GM12878 (cell line): ENCODE data around the gene ADA. TPM values are rescaled to one million over a fixed set of nuclear protein-coding genes. Genes with fewer than 3 reads are reported as not detected.

Source experiments
- ATAC-seq: fragments of 200-7000 bp; cut with Tn5 transposase; 3 replicates; pipeline ENCODE4 v1.9.1; 2020; ENCODE audit warnings: mild to moderate bottlenecking, moderate library complexity
- BruUV-seq: library from RNA; stranded (reverse); fragments of 400-500 nt; replicated peaks from 2 replicates; lab custom pipeline; 2021; lab: Mats Ljungman, UMichigan
- CTCF ChIA-PET: fragments of 300-600 bp; sonication (Branson Sonifier 250); formaldehyde crosslinking; extraction: SDS; loops from one replicate; lab custom pipeline; 2021; ENCODE audit warnings: inconsistent platforms; lab: Yijun Ruan, JAX
- POLR2A ChIA-PET: fragments of 350-600 bp; formaldehyde crosslinking; extraction: SDS; loops from one replicate; lab custom pipeline; 2021; ENCODE audit warnings: inconsistent platforms; lab: Charles Lee
- RAD21 ChIA-PET: fragments of 300-600 bp; sonication (Branson Sonifier 250); formaldehyde crosslinking; loops from one replicate; lab custom pipeline; 2023; ENCODE audit warnings: antibody characterized with exemption; ENCODE audit not compliant: unreplicated experiment; lab: Charles Lee
- SMC1A ChIA-PET: fragments of 300-600 bp; sonication (Branson Sonifier 250); formaldehyde crosslinking; loops from one replicate; lab custom pipeline; 2023; ENCODE audit not compliant: unreplicated experiment, uncharacterized antibody; lab: Charles Lee
- DNase-seq: peaks from one replicate; pipeline ENCODE4 v3.0.0-alpha.2; 2011; ENCODE audit warnings: low read depth, low spot score
- FAIRE-seq: peaks from 3 replicates; lab custom pipeline; 2011; peaks lifted over from hg19 to GRCh38; lab: Jason Lieb, UNC
- H2AFZ ChIP-seq: 2 replicates; pipeline ENCODE4 v1.6.0; 2011; ENCODE audit warnings: low read depth, low read length, control low read depth; ENCODE audit not compliant: control insufficient read depth
- H3K27ac ChIP-seq: 2 replicates; pipeline ENCODE4 v1.5.1; 2011; ENCODE audit warnings: control low read depth; ENCODE audit not compliant: control insufficient read depth, insufficient read depth
- H3K27me3 ChIP-seq, 2 experiments: replicated peaks in 1 of 2; 2 replicates each; pipeline versions ENCODE4 v1.6.0 to v1.6.1; 2011; ENCODE audit warnings: low read length in 1 of 2; ENCODE audit not compliant: control insufficient read depth in 2 of 2, insufficient read depth in 2 of 2
- H3K36me3 ChIP-seq, 2 experiments: 2 replicates each; pipeline ENCODE4 v1.5.1; 2011; ENCODE audit warnings: low read length in 1 of 2; ENCODE audit not compliant: control insufficient read depth in 2 of 2, insufficient read depth in 2 of 2
- H3K4me1 ChIP-seq: 2 replicates; pipeline ENCODE4 v1.6.1; 2011; ENCODE audit warnings: mild to moderate bottlenecking, low read length, moderate library complexity, mixed read lengths; ENCODE audit not compliant: control insufficient read depth, insufficient read depth
- H3K4me2 ChIP-seq: 2 replicates; pipeline ENCODE4 v1.6.0; 2011; ENCODE audit warnings: control low read depth; ENCODE audit not compliant: control insufficient read depth, insufficient read depth
- H3K4me3 ChIP-seq: fragments of 200-600 bp; sonication (generic); 2 replicates; pipeline ENCODE4 v1.5.1; 2016
- H3K79me2 ChIP-seq: 2 replicates; pipeline ENCODE4 v1.6.0; 2011; ENCODE audit warnings: low read length; ENCODE audit not compliant: control insufficient read depth, insufficient read depth
- H3K9ac ChIP-seq: 2 replicates; pipeline ENCODE4 v1.8.0; 2011; ENCODE audit warnings: low read length, control low read depth, mixed read lengths; ENCODE audit not compliant: control insufficient read depth, insufficient read depth
- H3K9me3 ChIP-seq: replicated peaks from 3 replicates; pipeline ENCODE4 v1.5.1; 2011; ENCODE audit warnings: mild to moderate bottlenecking, low read length; ENCODE audit not compliant: control insufficient read depth, insufficient read depth
- H4K20me1 ChIP-seq: 2 replicates; pipeline ENCODE4 v1.6.0; 2011; ENCODE audit not compliant: control insufficient read depth, insufficient read depth
- ATF7 ChIP-seq: fragments of 450-650 bp; IDR thresholded peaks from 2 replicates; pipeline ENCODE4 v1.6.1; 2016; ENCODE audit warnings: low read depth, mild to moderate bottlenecking
- CBX5 ChIP-seq: sonication (generic); IDR thresholded peaks from 2 replicates; pipeline ENCODE4 v1.6.1; 2016; ENCODE audit warnings: low read depth, moderate library complexity, mild to moderate bottlenecking, inconsistent platforms
- CREB1 ChIP-seq: IDR thresholded peaks from 2 replicates; pipeline ENCODE4 v1.6.1; 2012; ENCODE audit warnings: low read depth, mild to moderate bottlenecking, inconsistent platforms
- GABPA ChIP-seq: IDR thresholded peaks from 2 replicates; pipeline ENCODE4 v1.6.1; 2014; ENCODE audit warnings: antibody characterized with exemption, low read depth, mild to moderate bottlenecking, inconsistent platforms
- IKZF1 ChIP-seq: fragments of 450-650 bp; conservative IDR thresholded peaks from 2 replicates; pipeline ENCODE4 v1.6.1; 2017; ENCODE audit warnings: antibody characterized with exemption, mild to moderate bottlenecking
- JUNB ChIP-seq: IDR thresholded peaks from 2 replicates; pipeline ENCODE4 v1.6.1; 2016; ENCODE audit warnings: antibody characterized with exemption, mild to moderate bottlenecking
- JUND ChIP-seq: IDR thresholded peaks from 2 replicates; pipeline ENCODE4 v1.6.1; 2012; ENCODE audit warnings: low read depth, mild to moderate bottlenecking, low read length, improper control_type of control experiment, moderate library complexity
- MEF2B ChIP-seq: fragments of 450-650 bp; IDR thresholded peaks from 2 replicates; pipeline ENCODE4 v1.6.1; 2018; ENCODE audit warnings: mild to moderate bottlenecking, moderate library complexity; ENCODE audit not compliant: partially characterized antibody, poor library complexity, severe bottlenecking
- MYC ChIP-seq: IDR thresholded peaks from 2 replicates; pipeline ENCODE4 v1.6.1; 2011; ENCODE audit warnings: mild to moderate bottlenecking, low read length, moderate library complexity, inconsistent platforms; ENCODE audit not compliant: insufficient read depth, insufficient replicate concordance, insufficient read length, severe bottlenecking
- NRF1 ChIP-seq: conservative IDR thresholded peaks from 2 replicates; pipeline ENCODE4 v1.6.1; 2011; ENCODE audit warnings: mild to moderate bottlenecking, low read depth, low read length, improper control_type of control experiment
- POLR2AphosphoS2 ChIP-seq: IDR thresholded peaks from 2 replicates; pipeline ENCODE4 v1.6.1; 2011; ENCODE audit warnings: low read depth, mild to moderate bottlenecking, low read length, improper control_type of control experiment, moderate library complexity
- STAT3 ChIP-seq: IDR thresholded peaks from 2 replicates; pipeline ENCODE4 v1.6.1; 2011; ENCODE audit warnings: low read depth, low read length, improper control_type of control experiment
- ZNF274 ChIP-seq: IDR thresholded peaks from one replicate; pipeline ENCODE4 v1.8.0; 2011; ENCODE audit not compliant: insufficient read length, insufficient read depth
- ZNF622 ChIP-seq: fragments of 450-650 bp; IDR thresholded peaks from 2 replicates; pipeline ENCODE4 v1.6.1; 2017; ENCODE audit warnings: mild to moderate bottlenecking, inconsistent platforms
- WGBS: methylation state at CpG from one replicate; pipeline ENCODE4 v1.1.6; 2016; ENCODE audit warnings: low lambda C conversion rate; ENCODE audit not compliant: insufficient replicate concordance, insufficient coverage; ENCODE audit errors: missing lambda C conversion rate; 5-methylcytosine and 5-hydroxymethylcytosine counted together
- in situ Hi-C: fragments of 300-500 bp; cut with MboI; formaldehyde crosslinking; loops from 9 replicates; pipeline ENCODE4 v1.14.3; 2018; ENCODE audit warnings: mixed read lengths
- intact Hi-C: fragments of 100-400 bp; cut with micrococcal nuclease; formaldehyde crosslinking; loops from one replicate; pipeline ENCODE4 v1.14.2; 2022; ENCODE audit not compliant: unreplicated experiment
- polyA plus RNA-seq, 11 experiments: library from polyadenylated mRNA; depleted of rRNA in 4 of 11; unstranded in 6 of 11; stranded (reverse) in 5 of 11; fragments of >200 nt; fragmentation: Nextera tagmentation in 4 of 11; fragmentation: Illumina TruSeq in 1 of 11; extraction: Ambion mirVana in 4 of 11; extraction: Trizol in 1 of 11; gene quantifications; 1 replicate in 1 of 11; 2 replicates in 10 of 11; pipeline versions ENCODE4 v1.2.1 to v1.2.3, GENCODE V29; 2011 to 2016; ENCODE audit warnings: inconsistent platforms in 2 of 11, missing spikeins in 2 of 11, low read depth in 1 of 11
- total RNA-seq, 4 experiments: library from RNA; depleted of rRNA in 3 of 4; stranded (reverse); fragments of >200 nt in 3 of 4; fragmentation: Illumina TruSeq in 1 of 4; extraction: Trizol in 1 of 4; gene quantifications; 2 replicates each; pipeline versions ENCODE4 v1.2.1 to v1.2.3, GENCODE V29; 2013 to 2021
- TF ChIP-seq, protein P1 (sequence below): fragments of 450-650 bp; conservative IDR thresholded peaks from 2 replicates; pipeline ENCODE4 v1.6.1; 2017; ENCODE audit warnings: mild to moderate bottlenecking, moderate library complexity
- TF ChIP-seq, protein P2 (sequence below): fragments of 450-650 bp; IDR thresholded peaks from 2 replicates; pipeline ENCODE4 v1.6.1; 2016; ENCODE audit warnings: mild to moderate bottlenecking

Gene ADA
- total and polyA plus RNA-seq, 10 of the 15 experiments (the other 5 are each of a cell fraction or from before 2014, with no cell fraction given): 40.9 to 217 (median 90.8) TPM

DNA sequence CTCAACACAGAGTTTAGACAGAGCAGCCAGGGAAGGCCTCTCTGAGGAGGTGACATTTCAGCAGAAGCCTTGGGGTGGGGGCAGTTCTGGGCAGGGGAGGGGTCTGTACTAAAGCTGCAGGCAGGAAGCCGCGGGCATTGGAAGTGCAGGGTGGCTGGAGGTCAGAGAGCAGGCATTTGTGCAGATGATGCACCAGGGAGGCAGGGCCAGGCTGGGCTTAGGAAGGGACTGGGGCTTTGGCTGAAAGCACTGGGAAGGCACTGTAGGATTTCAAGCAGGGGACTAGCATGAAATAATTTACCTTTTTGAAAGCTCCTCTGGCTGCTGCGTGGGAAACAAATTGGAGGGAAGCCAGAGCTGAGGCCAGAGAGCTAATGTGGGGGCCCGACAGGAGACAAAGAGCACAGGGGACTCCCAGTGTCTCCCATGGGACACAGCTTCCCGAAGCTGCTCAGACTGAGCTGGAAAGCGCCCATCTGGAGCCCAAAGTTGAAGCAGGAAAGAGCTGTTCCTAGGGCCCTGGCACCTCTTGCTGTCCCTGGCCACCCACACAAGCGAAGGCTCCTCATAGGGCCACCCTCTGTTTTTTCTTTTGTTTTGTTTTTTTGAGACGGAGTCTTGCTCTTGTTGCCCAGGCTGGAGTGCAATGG lies 19.3 kb downstream of the ADA start:
- CTCF ChIA-PET: interaction anchor here (1.0 to 2.2 kb wide), 2 partner anchors 51 to 56 kb away, joined by 3 to 17 read pairs; no protein-coding TSS in a partner anchor
- POLR2A ChIA-PET: interaction anchor here (1.2 kb wide), 1 partner anchor 9 kb away, joined by 3 read pairs; no protein-coding TSS in a partner anchor

DNA sequence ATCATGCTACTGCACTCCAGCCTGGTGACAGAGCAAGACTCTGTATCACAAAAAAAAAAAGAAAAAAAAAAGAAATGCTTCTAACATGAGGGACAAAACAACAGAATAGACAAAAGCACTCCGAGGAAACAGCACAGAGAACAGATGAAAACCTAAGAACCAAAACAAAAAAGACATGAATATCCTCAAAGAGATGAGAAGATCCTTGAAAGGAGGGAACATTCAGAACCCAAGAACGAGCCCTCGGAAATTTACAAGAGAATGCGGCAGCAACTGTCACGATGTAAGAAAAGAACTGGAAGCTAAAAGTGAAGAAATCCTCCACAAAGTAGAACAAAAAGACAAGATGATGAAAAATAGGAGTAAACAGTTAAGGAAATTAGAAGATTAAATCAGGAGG lies 21.2 kb downstream of the ADA start:
- ChIA-PET CTCF (no interaction called here), POLR2A (no interaction called here), RAD21 (no interaction called here), SMC1A (interaction anchor here (8.1 kb wide), 1 partner anchor 53 kb away, joined by 46 read pairs; no protein-coding TSS in a partner anchor)
- DNase-seq (no peak), FAIRE-seq (no peak), ATAC-seq (no peak)
- Histone ChIP-seq H3K27me3 (no peaks in the 10 kb centered on the region), H3K79me2 (no peaks in the 10 kb centered on the region), H3K36me3 (peaks cover 7 to 15% of the 10 kb centered on the region in 2 experiments), H3K9me3 (no peaks in the 10 kb centered on the region; the same call in 2 of the 3 replicates), H3K9ac (no peak overlapping the region), H3K4me1 (no peaks in the 10 kb centered on the region), H4K20me1 (no peaks in the 10 kb centered on the region), H2AFZ (no peak overlapping the region), H3K27ac (no peak overlapping the region), H3K4me2 (no peak overlapping the region), H3K4me3 (no peak overlapping the region)
- intact Hi-C loops (no loop called here), in situ Hi-C loops (no loop called here)
- BruUV-seq: no TSS peak
- WGBS: over 99% methylated on average over 5 of the region's 5 CpGs
- TF ChIP-seq CREB1 (no peak), MYC (no peak), JUND (no peak), JUNB (no peak), POLR2AphosphoS2 (no peak), CBX5 (no peak), ATF7 (no peak), GABPA (no peak), ZNF622 (no peak), ZNF274 (no peak)
- TF ChIP-seq, protein P1, sequence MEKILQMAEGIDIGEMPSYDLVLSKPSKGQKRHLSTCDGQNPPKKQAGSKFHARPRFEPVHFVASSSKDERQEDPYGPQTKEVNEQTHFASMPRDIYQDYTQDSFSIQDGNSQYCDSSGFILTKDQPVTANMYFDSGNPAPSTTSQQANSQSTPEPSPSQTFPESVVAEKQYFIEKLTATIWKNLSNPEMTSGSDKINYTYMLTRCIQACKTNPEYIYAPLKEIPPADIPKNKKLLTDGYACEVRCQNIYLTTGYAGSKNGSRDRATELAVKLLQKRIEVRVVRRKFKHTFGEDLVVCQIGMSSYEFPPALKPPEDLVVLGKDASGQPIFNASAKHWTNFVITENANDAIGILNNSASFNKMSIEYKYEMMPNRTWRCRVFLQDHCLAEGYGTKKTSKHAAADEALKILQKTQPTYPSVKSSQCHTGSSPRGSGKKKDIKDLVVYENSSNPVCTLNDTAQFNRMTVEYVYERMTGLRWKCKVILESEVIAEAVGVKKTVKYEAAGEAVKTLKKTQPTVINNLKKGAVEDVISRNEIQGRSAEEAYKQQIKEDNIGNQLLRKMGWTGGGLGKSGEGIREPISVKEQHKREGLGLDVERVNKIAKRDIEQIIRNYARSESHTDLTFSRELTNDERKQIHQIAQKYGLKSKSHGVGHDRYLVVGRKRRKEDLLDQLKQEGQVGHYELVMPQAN: no peak
- TF ChIP-seq, protein P2, sequence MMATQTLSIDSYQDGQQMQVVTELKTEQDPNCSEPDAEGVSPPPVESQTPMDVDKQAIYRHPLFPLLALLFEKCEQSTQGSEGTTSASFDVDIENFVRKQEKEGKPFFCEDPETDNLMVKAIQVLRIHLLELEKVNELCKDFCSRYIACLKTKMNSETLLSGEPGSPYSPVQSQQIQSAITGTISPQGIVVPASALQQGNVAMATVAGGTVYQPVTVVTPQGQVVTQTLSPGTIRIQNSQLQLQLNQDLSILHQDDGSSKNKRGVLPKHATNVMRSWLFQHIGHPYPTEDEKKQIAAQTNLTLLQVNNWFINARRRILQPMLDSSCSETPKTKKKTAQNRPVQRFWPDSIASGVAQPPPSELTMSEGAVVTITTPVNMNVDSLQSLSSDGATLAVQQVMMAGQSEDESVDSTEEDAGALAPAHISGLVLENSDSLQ: no peak

More for the DNA sequence above, 19.3 kb downstream of the ADA start:
- Histone ChIP-seq H3K9ac (no peak overlapping the region), H3K4me2 (no peak overlapping the region), H2AFZ (no peak overlapping the region), H3K27me3 (no peaks in the 10 kb centered on the region), H3K9me3 (no peaks in the 10 kb centered on the region; the same call in 2 of the 3 replicates), H3K79me2 (no peaks in the 10 kb centered on the region), H3K36me3 (peaks cover 8 to 16% of the 10 kb centered on the region in 2 experiments), H4K20me1 (no peaks in the 10 kb centered on the region), H3K27ac (no peak overlapping the region), H3K4me1 (no peaks in the 10 kb centered on the region), H3K4me3 (no peak overlapping the region)
- ATAC-seq (no peak; the same call in 2 of the 3 replicates), FAIRE-seq (no peak), DNase-seq (no peak)
- intact Hi-C loops: no loop called here
- ChIA-PET RAD21 (interaction anchor here (0.5 to 1.6 kb wide), 6 partner anchors 12 to 169 kb away, joined by 3 to 12 read pairs (median 3); no protein-coding TSS in a partner anchor), SMC1A (interaction anchor here (0.7 to 8.1 kb wide), 4 partner anchors 13 to 100 kb away, joined by 3 to 46 read pairs (median 4); no protein-coding TSS in a partner anchor)
- no peak for TF ChIP-seq NRF1
- TF ChIP-seq MEF2B: peak; percentile 85
- no peak for TF ChIP-seq STAT3
- TF ChIP-seq IKZF1: peak; percentile 31
- TF ChIP-seq JUNB: no peak
- 70% methylated on average over 8 of the region's 8 CpGs for WGBS
- in situ Hi-C loops: no loop called here
- BruUV-seq: no TSS peak
